A549 (cell line): ENCODE measurements around the gene SLCO3A1. TPM values are rescaled to one million over a fixed set of nuclear protein-coding genes. Genes with fewer than 3 reads are reported as not detected.

Experiments used
- ATAC-seq, 2 experiments: fragments of 200-7000 bp in 1 of 2; fragments of >200 bp in 1 of 2; cut with Nextera tagmentation in 1 of 2; cut with Tn5 transposase in 1 of 2; 3 replicates each; pipeline versions ENCODE4 v1.8.0 to v1.9.1; 2018 to 2020; ENCODE audit warnings: mild to moderate bottlenecking in 1 of 2, moderate library complexity in 1 of 2
- CTCF ChIA-PET: fragments of 300-600 bp; sonication (Branson Sonifier 250); formaldehyde crosslinking; extraction: SDS; loops from one replicate; lab custom pipeline; 2021; ENCODE audit warnings: antibody characterized with exemption, inconsistent platforms; lab: Yijun Ruan, JAX
- POLR2A ChIA-PET: fragments of 350-600 bp; formaldehyde crosslinking; extraction: SDS; loops from one replicate; lab custom pipeline; 2021; ENCODE audit warnings: antibody characterized with exemption, inconsistent platforms; lab: Yijun Ruan, JAX
- DNase-seq, 2 experiments: peaks; one replicate each; pipeline versions ENCODE4 v3.0.0 to v3.0.0-alpha.2; 2011 to 2016; ENCODE audit warnings: low read depth in 1 of 2, low spot score in 1 of 2
- FAIRE-seq: peaks from 2 replicates; lab custom pipeline; 2011; peaks lifted over from hg19 to GRCh38; lab: Jason Lieb, UNC
- H3K27ac ChIP-seq, 2 experiments: fragments of >200 bp; sonication (Bioruptor Twin); formaldehyde crosslinking; 3 replicates each; pipeline ENCODE4 v1.5.1; 2016 to 2017
- H3K4me1 ChIP-seq: fragments of >200 bp; sonication (Bioruptor Twin); formaldehyde crosslinking; 3 replicates; pipeline ENCODE4 v1.6.1; 2016
- H3K4me2 ChIP-seq: fragments of >200 bp; sonication (Bioruptor Twin); formaldehyde crosslinking; 3 replicates; pipeline ENCODE4 v1.6.1; 2016
- H3K4me3 ChIP-seq: fragments of >200 bp; sonication (Bioruptor Twin); formaldehyde crosslinking; 3 replicates; pipeline ENCODE4 v1.5.1; 2016
- H3K9me3 ChIP-seq: fragments of >200 bp; sonication (Bioruptor Twin); formaldehyde crosslinking; 3 replicates; pipeline ENCODE4 v1.6.1; 2016
- BHLHE40 ChIP-seq: IDR thresholded peaks from 2 replicates; pipeline ENCODE4 v1.6.1; 2012; ENCODE audit warnings: low read depth, low read length, inconsistent platforms
- CBX2 ChIP-seq: fragments of 200-600 bp; sonication (generic); IDR thresholded peaks from 2 replicates; pipeline ENCODE4 v1.6.1; 2016; ENCODE audit warnings: low read depth, mild to moderate bottlenecking, borderline replicate concordance
- CBX8 ChIP-seq: fragments of 200-600 bp; sonication (generic); IDR thresholded peaks from 2 replicates; pipeline ENCODE4 v1.6.1; 2016
- CEBPB ChIP-seq, 2 experiments: fragments of >200 bp in 1 of 2; sonication (Bioruptor Twin) in 1 of 2; formaldehyde crosslinking in 1 of 2; IDR thresholded peaks; 2 replicates each; pipeline ENCODE4 v1.6.1; 2012 to 2016
- CHD2 ChIP-seq: fragments of 150-350 bp; IDR thresholded peaks from 2 replicates; pipeline ENCODE4 v1.6.1; 2014; ENCODE audit warnings: low read length; ENCODE audit not compliant: partially characterized antibody
- EHF ChIP-seq: fragments of 250-450 bp; sonication (Bioruptor Pico); IDR thresholded peaks from 2 replicates; pipeline ENCODE4 v1.5.0; 2020; ENCODE audit warnings: mild to moderate bottlenecking
- EP300 ChIP-seq, 2 experiments: fragments of >200 bp; sonication (Bioruptor Twin); formaldehyde crosslinking; IDR thresholded peaks; 2 replicates in 1 of 2; 3 replicates in 1 of 2; pipeline ENCODE4 v1.6.1; 2016 to 2017
- FOSL2 ChIP-seq, 2 experiments: fragments of 450-650 bp in 1 of 2; fragments of >200 bp in 1 of 2; sonication (Bioruptor Twin) in 1 of 2; formaldehyde crosslinking; IDR thresholded peaks; 2 replicates each; pipeline versions ENCODE4 v1.5.0 to v1.6.1; 2016 to 2020; ENCODE audit warnings: mild to moderate bottlenecking in 1 of 2, moderate library complexity in 1 of 2
- HEYL ChIP-seq: fragments of 250-450 bp; sonication (Bioruptor Pico); IDR thresholded peaks from 2 replicates; pipeline ENCODE4 v1.8.0; 2021; ENCODE audit warnings: mild to moderate bottlenecking, moderate library complexity
- HOXA7 ChIP-seq: fragments of 250-450 bp; sonication (Bioruptor Pico); IDR thresholded peaks from 2 replicates; pipeline ENCODE4 v1.5.0; 2020; ENCODE audit warnings: mild to moderate bottlenecking, moderate library complexity
- HOXB13 ChIP-seq: fragments of 250-450 bp; sonication (Bioruptor Pico); IDR thresholded peaks from 2 replicates; pipeline ENCODE4 v1.5.0; 2020; ENCODE audit warnings: low read depth, mild to moderate bottlenecking, moderate library complexity
- JUN ChIP-seq, 2 experiments: fragments of >200 bp; sonication (Bioruptor Twin); formaldehyde crosslinking; IDR thresholded peaks; 2 replicates in 1 of 2; 3 replicates in 1 of 2; pipeline ENCODE4 v1.6.1; 2016 to 2017
- KDM1A ChIP-seq: fragments of 200-600 bp; sonication (generic); IDR thresholded peaks from 2 replicates; pipeline ENCODE4 v1.6.1; 2016; ENCODE audit warnings: low read depth, mild to moderate bottlenecking
- MAFK ChIP-seq: fragments of 450-650 bp; IDR thresholded peaks from 2 replicates; pipeline ENCODE4 v1.6.1; 2014; ENCODE audit not compliant: partially characterized antibody
- MYC ChIP-seq: IDR thresholded peaks from 2 replicates; pipeline ENCODE4 v1.6.1; 2012; ENCODE audit warnings: mild to moderate bottlenecking, inconsistent platforms, low read length, improper control_type of control experiment, borderline replicate concordance
- POLR2AphosphoS2 ChIP-seq: conservative IDR thresholded peaks from 2 replicates; pipeline ENCODE4 v1.6.1; 2012; ENCODE audit warnings: low read length, improper control_type of control experiment, inconsistent platforms
- RCOR1 ChIP-seq: fragments of 150-350 bp; IDR thresholded peaks from 2 replicates; pipeline ENCODE4 v1.6.1; 2014; ENCODE audit warnings: antibody characterized with exemption, low read length, low read depth
- RFX5 ChIP-seq: fragments of 450-650 bp; IDR thresholded peaks from 2 replicates; pipeline ENCODE4 v1.7.1; 2014; ENCODE audit warnings: antibody characterized with exemption, mild to moderate bottlenecking, moderate library complexity
- RNF2 ChIP-seq: fragments of 200-600 bp; sonication (generic); IDR thresholded peaks from 2 replicates; pipeline ENCODE4 v1.6.1; 2016; ENCODE audit warnings: low read depth, mild to moderate bottlenecking, antibody characterized with exemption, moderate library complexity, borderline replicate concordance
- SMC3 ChIP-seq: fragments of >200 bp; sonication (Bioruptor Twin); formaldehyde crosslinking; IDR thresholded peaks from 3 replicates; pipeline ENCODE4 v1.6.1; 2018; ENCODE audit warnings: inconsistent platforms
- TP53 ChIP-seq: fragments of 250-450 bp; sonication (Bioruptor Pico); IDR thresholded peaks from 2 replicates; pipeline ENCODE4 v1.5.0; 2021; ENCODE audit warnings: mild to moderate bottlenecking, moderate library complexity
- ZC3H11A ChIP-seq: fragments of 450-650 bp; IDR thresholded peaks from 2 replicates; pipeline ENCODE4 v1.6.1; 2014; ENCODE audit warnings: antibody characterized with exemption, mild to moderate bottlenecking
- ZNF302 ChIP-seq: fragments of 250-450 bp; sonication (Bioruptor Pico); IDR thresholded peaks from 2 replicates; pipeline ENCODE4 v1.9.0; 2021; ENCODE audit warnings: inconsistent platforms, mild to moderate bottlenecking, moderate library complexity
- ZSCAN20 ChIP-seq: fragments of 250-450 bp; sonication (Bioruptor Pico); IDR thresholded peaks from 2 replicates; pipeline ENCODE4 v1.8.0; 2022; ENCODE audit warnings: mild to moderate bottlenecking, moderate library complexity
- WGBS: methylation state at CpG from one replicate; pipeline ENCODE4 v1.1.6; 2017; ENCODE audit errors: missing lambda C conversion rate; 5-methylcytosine and 5-hydroxymethylcytosine counted together
- polyA plus RNA-seq, 4 experiments: library from polyadenylated mRNA; depleted of rRNA in 3 of 4; stranded (reverse); fragments of >200 nt; fragmentation: RNase III in 1 of 4; extraction: RNeasy Plus Mini Kit Qiagen cat#74134 plus additional on column Dnase treatment in 1 of 4; gene quantifications; 2 replicates in 3 of 4; 3 replicates in 1 of 4; pipeline ENCODE4 v1.2.3, GENCODE V29; 2011 to 2017
- TF ChIP-seq, protein P1 (sequence below): fragments of >200 bp; sonication (Bioruptor Twin); formaldehyde crosslinking; IDR thresholded peaks from 3 replicates; pipeline ENCODE4 v1.5.1; 2016
- TF ChIP-seq, protein P2 (sequence below): IDR thresholded peaks from 2 replicates; pipeline ENCODE4 v1.6.1; 2012
- TF ChIP-seq, protein P3 (sequence below): IDR thresholded peaks from 2 replicates; pipeline ENCODE4 v1.6.1; 2012
- TF ChIP-seq, protein P4 (sequence below): fragments of 450-650 bp; IDR thresholded peaks from 2 replicates; pipeline ENCODE4 v1.6.1; 2014; ENCODE audit warnings: antibody characterized with exemption
- TF ChIP-seq, protein P5 (sequence below): fragments of >200 bp; sonication (Bioruptor Twin); formaldehyde crosslinking; IDR thresholded peaks from 2 replicates; pipeline ENCODE4 v1.6.1; 2016

The SLCO3A1 gene
- polyA plus RNA-seq, 2 of the 4 experiments (the other 2 are of a cell fraction), result 16.8 to 17.0 TPM

DNA sequence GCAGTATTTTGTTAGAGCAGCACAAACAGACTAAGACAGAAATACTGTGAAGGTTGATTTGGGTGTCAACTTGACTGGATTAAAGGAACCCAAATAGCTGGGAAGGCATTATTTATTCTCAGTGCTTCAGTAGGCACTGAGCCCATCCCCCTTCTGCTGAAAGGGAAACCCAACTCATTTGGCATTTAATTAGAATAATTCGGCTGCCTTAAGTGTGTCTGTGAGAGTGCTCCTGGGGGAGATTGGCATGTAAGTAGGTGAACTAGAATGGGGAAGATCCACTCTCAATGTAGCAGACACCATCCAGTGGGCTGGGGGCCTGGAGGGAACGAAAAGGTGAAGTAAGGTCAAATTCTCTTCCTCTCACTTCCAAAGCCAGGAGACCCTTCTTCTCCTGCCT is 20.5 kb upstream of the SLCO3A1 start:
- CTCF ChIA-PET, result interaction anchor here (1.1 kb wide), 1 partner anchor 530 kb away, joined by 3 read pairs; no protein-coding TSS in a partner anchor
- 6% methylated on average over 2 of the region's 2 CpGs for WGBS
- peaks cover 2% of the 10 kb centered on the region; the same call in 1 of the 3 replicates for H3K9me3 ChIP-seq
- no peak overlapping the region for H3K4me3 ChIP-seq
- ATAC-seq (no peak), FAIRE-seq (no peak), DNase-seq (no peak)
- TF ChIP-seq CHD2 (no peak), RCOR1 (no peak), EP300 (IDR thresholded peaks at IDR 0.05) (no peak), MAFK (no peak), RFX5 (no peak), CBX8 (no peak)
- TF ChIP-seq, protein P1, sequence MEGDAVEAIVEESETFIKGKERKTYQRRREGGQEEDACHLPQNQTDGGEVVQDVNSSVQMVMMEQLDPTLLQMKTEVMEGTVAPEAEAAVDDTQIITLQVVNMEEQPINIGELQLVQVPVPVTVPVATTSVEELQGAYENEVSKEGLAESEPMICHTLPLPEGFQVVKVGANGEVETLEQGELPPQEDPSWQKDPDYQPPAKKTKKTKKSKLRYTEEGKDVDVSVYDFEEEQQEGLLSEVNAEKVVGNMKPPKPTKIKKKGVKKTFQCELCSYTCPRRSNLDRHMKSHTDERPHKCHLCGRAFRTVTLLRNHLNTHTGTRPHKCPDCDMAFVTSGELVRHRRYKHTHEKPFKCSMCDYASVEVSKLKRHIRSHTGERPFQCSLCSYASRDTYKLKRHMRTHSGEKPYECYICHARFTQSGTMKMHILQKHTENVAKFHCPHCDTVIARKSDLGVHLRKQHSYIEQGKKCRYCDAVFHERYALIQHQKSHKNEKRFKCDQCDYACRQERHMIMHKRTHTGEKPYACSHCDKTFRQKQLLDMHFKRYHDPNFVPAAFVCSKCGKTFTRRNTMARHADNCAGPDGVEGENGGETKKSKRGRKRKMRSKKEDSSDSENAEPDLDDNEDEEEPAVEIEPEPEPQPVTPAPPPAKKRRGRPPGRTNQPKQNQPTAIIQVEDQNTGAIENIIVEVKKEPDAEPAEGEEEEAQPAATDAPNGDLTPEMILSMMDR, result no peak
- no peak overlapping the region for H3K27ac ChIP-seq
- no peak overlapping the region for H3K4me2 ChIP-seq
- H3K4me1 ChIP-seq, result no peaks in the 10 kb centered on the region
- POLR2A ChIA-PET, result interaction anchor here (0.6 kb wide), 1 partner anchor 522 kb away, joined by 6 read pairs; no protein-coding TSS in a partner anchor

DNA sequence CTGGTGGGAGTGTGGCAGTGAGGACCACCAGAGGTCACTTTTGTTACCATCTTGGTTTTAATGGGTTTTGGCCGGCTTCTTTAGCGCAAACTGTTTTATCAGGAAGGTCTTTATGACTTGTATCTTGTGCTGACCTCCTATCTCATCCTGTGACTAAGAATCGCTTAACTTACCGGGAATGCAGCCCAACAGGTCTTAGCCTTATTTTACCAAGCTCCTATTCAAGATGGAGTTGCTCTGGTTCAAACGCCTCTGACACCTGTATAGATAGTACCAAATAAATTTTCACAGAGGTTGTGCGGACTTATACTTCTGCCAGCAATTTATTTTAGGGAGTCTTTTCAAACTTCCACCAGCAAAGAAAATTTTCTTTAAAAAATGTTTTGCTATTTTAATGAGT is 13.6 kb upstream of the SLCO3A1 start:
- FAIRE-seq (no peak), ATAC-seq (no peak), DNase-seq (no peak)
- H3K4me2 ChIP-seq, result no peak overlapping the region
- H3K27ac ChIP-seq, result no peak overlapping the region
- H3K4me3 ChIP-seq, result no peak overlapping the region
- 52% methylated on average over 6 of the region's 6 CpGs for WGBS
- no peak for TF ChIP-seq POLR2AphosphoS2
- TF ChIP-seq JUN (IDR thresholded peaks at IDR 0.05), result no peak
- TF ChIP-seq CBX2, result no peak
- TF ChIP-seq, protein P2, sequence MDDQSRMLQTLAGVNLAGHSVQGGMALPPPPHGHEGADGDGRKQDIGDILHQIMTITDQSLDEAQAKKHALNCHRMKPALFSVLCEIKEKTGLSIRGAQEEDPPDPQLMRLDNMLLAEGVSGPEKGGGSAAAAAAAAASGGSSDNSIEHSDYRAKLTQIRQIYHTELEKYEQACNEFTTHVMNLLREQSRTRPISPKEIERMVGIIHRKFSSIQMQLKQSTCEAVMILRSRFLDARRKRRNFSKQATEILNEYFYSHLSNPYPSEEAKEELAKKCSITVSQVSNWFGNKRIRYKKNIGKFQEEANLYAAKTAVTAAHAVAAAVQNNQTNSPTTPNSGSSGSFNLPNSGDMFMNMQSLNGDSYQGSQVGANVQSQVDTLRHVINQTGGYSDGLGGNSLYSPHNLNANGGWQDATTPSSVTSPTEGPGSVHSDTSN, result no peak
- TF ChIP-seq FOSL2 (IDR thresholded peaks at IDR 0.05), result no peak
- no peak for TF ChIP-seq FOSL2 (CRISPR knock-in tag; IDR thresholded peaks at IDR 0.05)
- TF ChIP-seq SMC3, result no peak
- no peak for TF ChIP-seq HOXA7
- TF ChIP-seq KDM1A, result no peak
- TF ChIP-seq, protein P3, sequence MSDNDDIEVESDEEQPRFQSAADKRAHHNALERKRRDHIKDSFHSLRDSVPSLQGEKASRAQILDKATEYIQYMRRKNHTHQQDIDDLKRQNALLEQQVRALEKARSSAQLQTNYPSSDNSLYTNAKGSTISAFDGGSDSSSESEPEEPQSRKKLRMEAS, result no peak
- ChIA-PET CTCF (interaction anchor here (0.7 kb wide), 1 partner anchor 14 kb away, joined by 4 read pairs; the partner anchor contains the start of gene SLCO3A1), POLR2A (no interaction called here)
- H3K4me1 ChIP-seq, result no peaks in the 10 kb centered on the region
- H3K9me3 ChIP-seq, result peaks cover 14% of the 10 kb centered on the region; the same call in 2 of the 3 replicates

DNA sequence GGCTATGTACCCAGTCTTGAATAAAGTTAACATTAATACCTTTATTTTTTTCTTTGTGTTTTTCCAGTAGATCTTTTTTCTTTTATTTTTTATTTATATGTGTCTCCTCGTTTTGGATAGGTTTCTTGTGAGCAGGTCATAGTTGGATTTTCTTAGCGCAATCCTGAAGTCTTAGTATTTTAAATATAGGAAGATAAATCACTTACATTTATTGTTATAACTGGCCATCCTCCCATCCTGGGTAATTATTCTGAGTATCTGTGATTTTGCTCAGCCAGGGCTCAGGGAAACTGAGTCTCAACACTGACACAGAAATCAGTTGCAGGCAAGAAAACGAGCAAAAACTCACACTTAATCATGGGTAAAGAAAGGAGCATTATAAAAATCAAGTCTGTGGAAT is 11.6 kb upstream of the SLCO3A1 start:
- DNase-seq (no peak), FAIRE-seq (no peak), ATAC-seq (no peak)
- ChIA-PET CTCF (no interaction called here), POLR2A (no interaction called here)
- Histone ChIP-seq H3K9me3 (peaks cover 14% of the 10 kb centered on the region; the same call in 2 of the 3 replicates), H3K4me2 (no peak overlapping the region), H3K4me1 (no peaks in the 10 kb centered on the region), H3K27ac (no peak overlapping the region), H3K4me3 (no peak overlapping the region)
- TF ChIP-seq MYC (no peak), TP53 (CRISPR knock-in tag) (no peak), HOXB13 (CRISPR knock-in tag) (no peak), HEYL (CRISPR knock-in tag) (no peak), ZSCAN20 (CRISPR knock-in tag) (no peak), POLR2AphosphoS2 (no peak), SMC3 (no peak), HOXA7 (no peak), RCOR1 (no peak), EHF (no peak), BHLHE40 (no peak), FOSL2 (IDR thresholded peaks at IDR 0.05) (no peak), FOSL2 (CRISPR knock-in tag; IDR thresholded peaks at IDR 0.05) (no peak), CEBPB (IDR thresholded peaks at IDR 0.05) (no peak), KDM1A (no peak), ZC3H11A (no peak), RNF2 (no peak), ZNF302 (CRISPR knock-in tag) (no peak)
- TF ChIP-seq, protein P4, sequence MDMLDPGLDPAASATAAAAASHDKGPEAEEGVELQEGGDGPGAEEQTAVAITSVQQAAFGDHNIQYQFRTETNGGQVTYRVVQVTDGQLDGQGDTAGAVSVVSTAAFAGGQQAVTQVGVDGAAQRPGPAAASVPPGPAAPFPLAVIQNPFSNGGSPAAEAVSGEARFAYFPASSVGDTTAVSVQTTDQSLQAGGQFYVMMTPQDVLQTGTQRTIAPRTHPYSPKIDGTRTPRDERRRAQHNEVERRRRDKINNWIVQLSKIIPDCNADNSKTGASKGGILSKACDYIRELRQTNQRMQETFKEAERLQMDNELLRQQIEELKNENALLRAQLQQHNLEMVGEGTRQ, result no peak
- TF ChIP-seq, protein P5, sequence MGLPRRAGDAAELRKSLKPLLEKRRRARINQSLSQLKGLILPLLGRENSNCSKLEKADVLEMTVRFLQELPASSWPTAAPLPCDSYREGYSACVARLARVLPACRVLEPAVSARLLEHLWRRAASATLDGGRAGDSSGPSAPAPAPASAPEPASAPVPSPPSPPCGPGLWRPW, result no peak
- WGBS, result 34% methylated on average over 3 of the region's 3 CpGs
